GM10266 (cell line): ENCODE data around the gene PAX1.
A peak's percentile ranks its signal among the peaks of the same experiment; 100 is the strongest.

Experiments
- DNase-seq: peaks from one replicate; pipeline ENCODE4 v3.0.0; 2012; ENCODE audit errors: extremely low spot score
- CTCF ChIP-seq: IDR thresholded peaks from 2 replicates; pipeline ENCODE4 v1.5.1; 2012; ENCODE audit warnings: mild to moderate bottlenecking, low read depth; ENCODE audit not compliant: control insufficient read depth, insufficient read depth; ENCODE audit errors: missing control alignments

PAX1 gene

GRCh38 chr20:21709535-21709904 is 4.1 kb downstream of the PAX1 start:
- TF ChIP-seq CTCF, result no peak
- peak; percentile 26 for DNase-seq

GRCh38 chr20:21710341-21710740 is 4.9 kb downstream of the PAX1 start:
- TF ChIP-seq CTCF, result no peak
- no peak for DNase-seq

- TF ChIP-seq CTCF, result no peak
Observed at GRCh38 chr20:21710863-21711431, 5.5 kb downstream of the PAX1 start.

GRCh38 chr20:21712443-21713059 is 7.1 kb downstream of the PAX1 start:
- no peak for TF ChIP-seq CTCF
- no peak for DNase-seq

More at GRCh38 chr20:21710863-21711431, 5.5 kb downstream of the PAX1 start:
- DNase-seq, result no peak

- no peak for DNase-seq
Observed at GRCh38 chr20:21713470-21713869, 8.0 kb downstream of the PAX1 start.

GRCh38 chr20:21713901-21714296 is 8.4 kb downstream of the PAX1 start:
- no peak for DNase-seq
- TF ChIP-seq CTCF, result no peak

More at GRCh38 chr20:21713470-21713869, 8.0 kb downstream of the PAX1 start:
- no peak for TF ChIP-seq CTCF

- no peak for TF ChIP-seq CTCF
- DNase-seq, result no peak
Observed at GRCh38 chr20:21714297-21715192, 9.1 kb downstream of the PAX1 start.
